ENCODE measurements around the gene ZNRF2. TPM values are rescaled to one million over a fixed set of nuclear protein-coding genes. Genes with fewer than 3 reads are reported as not detected.
"Not testable (repeated sequence)": the region's sequence is repeated elsewhere in the genome, so short reads cannot be mapped to it uniquely, and the experiment has no call there.

Gene ZNRF2
- total RNA-seq, 1 donor from 2014 or later, result 39.4 TPM

DNA sequence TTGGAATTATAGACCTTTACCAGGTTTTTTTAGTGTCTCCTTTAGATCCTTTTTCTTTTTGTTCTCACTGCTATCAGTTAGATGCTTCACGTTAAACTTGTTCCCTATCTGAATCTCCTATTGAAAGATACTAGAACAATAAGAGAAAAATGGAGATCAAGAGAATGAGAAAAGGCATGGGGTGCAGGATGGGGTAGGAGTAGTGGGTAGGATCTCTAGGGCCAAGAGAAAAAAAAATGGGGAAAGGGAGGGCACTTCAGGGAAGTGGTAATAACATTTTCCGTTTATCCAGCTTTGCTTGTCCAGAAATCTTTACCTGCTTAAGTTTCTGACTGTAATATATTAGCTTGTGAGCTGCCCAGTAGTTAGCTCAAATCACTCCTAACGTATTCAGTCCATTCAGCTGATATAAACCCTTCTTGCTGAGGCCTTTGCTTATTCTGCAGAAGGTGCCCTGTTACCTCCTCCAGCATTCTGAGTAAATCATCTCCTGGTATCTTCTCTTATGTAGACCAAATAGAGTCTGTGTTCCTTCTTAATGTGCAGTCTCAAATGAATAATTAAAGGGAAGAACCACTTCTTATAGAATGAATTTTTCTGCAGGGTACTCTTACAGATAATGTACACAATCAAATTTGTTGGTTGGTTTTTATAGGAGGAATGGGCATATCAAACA lies 69.7 kb downstream of the ZNRF2 start:
- no peak for DNase-seq (ENCODE audit: low read depth)

DNA sequence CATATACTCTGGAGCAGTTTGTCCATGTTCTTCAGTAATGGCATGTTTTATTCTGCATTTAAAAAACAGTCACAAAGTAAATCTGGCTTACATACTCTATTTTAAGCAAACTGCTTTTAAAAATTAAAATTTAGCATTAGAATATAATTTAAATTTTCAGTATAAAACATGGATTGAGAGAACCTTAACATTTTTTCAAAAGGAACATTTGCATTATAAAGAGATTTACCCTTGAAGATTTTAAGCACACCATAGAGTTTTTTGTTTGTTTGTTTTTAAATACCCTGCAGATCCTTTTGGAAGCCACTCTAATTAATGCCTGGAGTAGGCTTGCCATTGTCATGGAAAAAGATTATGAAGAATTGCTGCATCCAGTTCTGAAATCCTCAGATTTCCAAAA lies 70.4 kb downstream of the ZNRF2 start:
- no peak for DNase-seq (ENCODE audit: low read depth)

DNA sequence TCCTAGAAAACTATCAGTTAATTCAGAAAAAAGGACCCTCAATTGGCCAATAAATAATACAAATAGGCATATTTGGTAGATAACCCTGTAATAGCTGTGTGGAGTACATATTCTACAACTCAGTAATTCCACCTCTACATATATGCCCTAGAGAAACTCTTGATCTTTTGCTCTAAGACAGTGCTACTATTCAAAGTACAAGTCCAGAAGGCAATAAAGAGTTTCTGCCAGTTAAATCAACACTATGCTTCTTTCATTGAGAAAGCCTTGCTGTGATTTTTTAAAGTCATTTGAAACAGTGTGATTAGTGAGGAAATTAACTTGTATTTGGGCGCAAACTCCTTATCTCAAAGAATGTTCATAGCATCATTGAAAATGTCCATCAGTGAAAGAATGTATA lies 75.6 kb downstream of the ZNRF2 start:
- no peak for DNase-seq (ENCODE audit: low read depth)

DNA sequence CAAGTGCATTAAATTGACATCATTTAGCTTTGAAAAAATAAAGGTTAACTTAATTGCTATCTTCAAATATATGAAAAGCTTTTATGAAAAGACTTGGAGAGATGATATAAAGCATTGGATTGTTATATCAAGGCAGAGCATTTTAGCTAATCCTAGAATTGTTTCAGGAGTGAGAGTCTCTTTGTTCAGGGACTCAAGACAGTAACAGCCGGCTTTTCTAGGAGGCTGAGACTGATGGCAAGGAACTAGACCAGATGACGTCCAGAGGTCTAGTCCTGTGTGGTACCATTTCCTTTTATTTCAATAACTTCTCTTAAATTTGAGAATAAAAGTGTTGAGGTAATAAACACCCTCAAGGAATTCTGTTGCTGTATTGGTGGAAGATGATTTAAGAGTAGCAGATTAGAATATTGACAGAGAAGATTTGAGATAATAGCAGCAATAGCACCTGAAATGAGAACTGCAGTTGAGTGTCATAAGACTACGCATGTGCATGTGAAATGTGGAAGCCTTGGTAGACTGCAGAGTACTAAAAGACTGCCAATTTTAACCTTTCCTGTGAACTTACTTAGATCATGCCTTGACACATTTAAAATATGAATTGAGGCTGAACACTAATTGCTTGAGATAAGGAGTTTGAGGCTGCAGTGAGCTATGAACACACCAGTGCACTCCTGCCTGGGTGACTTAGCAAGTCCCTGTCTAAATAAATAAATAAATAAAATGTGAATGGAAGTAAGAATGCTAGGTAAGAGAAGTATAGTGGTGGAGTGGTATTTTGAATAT lies 79.6 kb downstream of the ZNRF2 start:
- no peak for DNase-seq (ENCODE audit: low read depth)

DNA sequence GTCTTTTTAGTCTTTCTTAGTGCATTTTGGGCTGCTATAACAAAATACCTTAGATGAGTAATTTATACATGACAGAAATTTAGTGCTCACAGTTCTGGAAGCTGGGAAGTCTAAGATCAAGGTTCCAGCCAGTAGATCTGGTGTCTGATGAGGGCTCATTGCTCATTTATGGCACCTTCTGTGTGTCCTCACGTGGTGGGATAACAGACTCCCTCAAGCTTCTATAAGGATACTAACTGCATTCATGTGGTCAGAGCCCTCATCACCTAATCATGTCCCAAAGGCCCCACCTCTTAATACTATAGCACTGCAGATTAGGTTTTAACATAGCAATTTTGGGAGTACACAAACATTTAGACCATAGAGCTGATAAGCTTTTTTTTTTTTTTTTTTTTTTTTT lies 80.4 kb downstream of the ZNRF2 start:
- DNase-seq (ENCODE audit: low read depth), result no peak

DNA sequence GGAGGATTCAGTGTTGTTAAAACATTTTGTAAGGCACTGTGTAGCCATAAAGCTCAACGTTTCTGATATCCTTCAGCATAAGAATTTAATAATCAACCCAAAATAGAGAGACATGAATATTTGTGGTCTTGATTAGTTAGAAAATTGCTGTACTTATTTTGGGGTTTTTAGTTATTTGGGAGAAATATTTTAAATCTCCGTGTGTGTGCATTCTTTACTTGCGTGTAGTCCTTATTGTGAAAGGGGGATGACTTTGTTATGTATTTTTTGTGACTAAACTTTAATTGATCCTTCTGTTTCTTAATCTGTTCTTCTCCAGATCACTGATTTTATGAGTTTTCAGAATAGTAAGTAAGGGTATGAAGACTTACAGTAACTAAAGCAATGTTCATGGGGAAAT lies 81.2 kb downstream of the ZNRF2 start:
- peak; percentile 36 for DNase-seq (ENCODE audit: low read depth)

DNA sequence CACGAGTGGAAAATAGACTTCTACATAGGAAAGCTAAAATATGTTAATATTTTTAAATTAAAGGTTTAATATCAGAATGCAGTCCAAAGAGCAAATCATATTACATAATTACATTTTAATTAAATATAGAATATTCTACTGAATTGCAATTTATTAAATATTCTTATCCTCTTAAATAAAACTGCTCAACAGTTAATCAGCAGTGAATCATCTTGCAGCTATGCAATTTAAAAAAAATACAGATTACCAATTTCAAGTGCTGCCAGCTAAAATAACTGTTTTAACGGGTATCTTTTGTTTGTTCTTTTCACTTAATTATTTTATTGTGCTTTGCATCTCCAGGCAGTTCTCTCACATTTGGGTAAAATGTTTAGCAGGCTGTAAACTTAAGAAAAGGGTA lies 82.2 kb downstream of the ZNRF2 start:
- DNase-seq (ENCODE audit: low read depth), result peak; percentile 45

DNA sequence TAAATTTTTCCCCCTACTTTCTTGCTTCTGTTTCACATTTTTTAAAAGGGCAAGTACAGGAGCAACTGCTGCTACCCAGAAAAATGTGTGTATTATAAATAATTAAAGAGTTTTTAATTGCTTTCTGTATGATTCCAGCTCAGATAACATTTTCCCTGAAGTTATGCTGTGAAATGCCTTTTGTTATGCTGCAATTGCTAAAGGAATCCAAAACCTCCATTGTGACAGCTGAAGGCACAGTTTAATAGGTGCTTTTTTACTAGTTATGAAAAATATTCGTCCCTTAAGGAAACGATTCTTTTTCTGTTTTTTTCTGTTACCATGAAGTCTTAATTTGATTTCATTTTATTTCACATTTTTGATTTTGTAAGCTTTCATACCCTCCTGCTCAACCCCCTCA lies 83.2 kb downstream of the ZNRF2 start:
- no peak for DNase-seq (ENCODE audit: low read depth)

DNA sequence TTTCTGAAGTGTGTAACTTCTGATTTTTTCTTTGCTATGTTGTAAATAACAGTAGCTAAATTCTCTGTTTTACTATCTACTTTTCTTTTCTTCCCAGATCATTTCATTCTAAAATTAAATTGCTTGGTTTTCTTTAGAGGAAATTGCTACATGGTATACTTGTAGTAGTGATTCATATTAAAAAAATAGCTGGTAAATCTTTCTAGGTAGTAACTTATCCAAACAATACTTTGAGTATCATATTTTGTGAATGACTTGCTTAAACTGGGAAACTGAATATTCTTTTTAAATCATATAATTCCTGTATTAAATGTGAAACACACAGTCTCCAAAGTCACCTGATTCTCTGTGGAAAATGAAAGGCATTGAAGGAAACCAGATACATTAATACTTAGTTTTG lies 85.5 kb downstream of the ZNRF2 start:
- no peak for DNase-seq (ENCODE audit: low read depth)

DNA sequence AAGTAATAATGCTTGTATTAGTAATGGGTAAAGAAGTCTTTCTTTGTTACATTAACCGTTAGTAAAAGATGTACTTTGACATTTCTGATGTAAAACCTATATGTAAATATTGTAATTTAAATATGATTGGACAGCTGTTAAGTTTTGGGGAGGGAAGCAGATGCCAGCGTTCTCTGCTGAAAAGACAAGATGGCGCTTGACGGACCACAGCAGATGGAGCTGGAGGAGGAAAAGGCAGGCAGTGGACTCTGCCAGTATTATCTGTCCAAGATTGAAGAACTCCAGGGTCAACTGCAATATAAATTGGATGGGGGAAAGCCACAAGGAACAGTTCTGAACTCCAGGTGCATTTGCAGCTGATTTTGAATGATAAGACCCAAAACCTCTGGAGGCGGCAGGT lies 86.9 kb downstream of the ZNRF2 start:
- no peak for DNase-seq (ENCODE audit: low read depth)

DNA sequence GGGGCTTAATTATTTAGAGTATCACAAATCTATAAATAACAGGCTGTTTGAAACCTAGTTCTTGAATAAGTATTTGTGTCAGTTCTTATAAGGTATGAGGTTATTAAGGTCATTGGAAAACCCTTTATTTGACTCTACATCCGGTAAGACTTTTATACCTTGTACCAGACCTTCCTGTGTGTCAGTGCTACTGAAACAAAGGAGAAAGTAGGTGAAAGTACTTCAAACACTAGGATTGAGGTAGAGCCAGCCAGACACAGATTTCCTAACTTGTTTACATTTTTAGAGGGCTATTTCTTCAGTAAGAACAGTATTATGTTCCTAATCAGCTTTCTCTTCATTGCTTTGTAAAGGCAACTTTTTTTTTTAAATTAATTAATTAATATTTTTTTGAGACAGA lies 93.9 kb downstream of the ZNRF2 start:
- no peak for DNase-seq (ENCODE audit: low read depth)

DNA sequence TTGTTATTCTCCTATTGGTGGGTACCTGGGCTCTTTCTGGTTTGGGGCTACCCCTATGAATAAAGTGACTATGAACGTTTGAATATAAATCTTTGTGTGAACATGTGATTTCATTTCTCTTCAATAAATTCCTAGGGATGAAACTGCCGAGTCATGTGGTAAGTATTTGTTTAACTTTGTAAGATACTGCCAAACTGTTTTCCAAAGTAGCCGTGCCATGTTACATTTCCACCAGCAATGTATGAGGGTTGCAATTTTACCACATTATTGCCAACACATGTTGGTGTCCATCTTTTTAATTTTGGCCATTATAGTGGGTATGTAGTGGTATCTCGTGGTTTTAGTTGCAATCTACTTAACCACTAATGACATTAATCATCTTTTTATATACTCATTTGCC lies 94.7 kb downstream of the ZNRF2 start:
- DNase-seq (ENCODE audit: low read depth), result no peak

DNA sequence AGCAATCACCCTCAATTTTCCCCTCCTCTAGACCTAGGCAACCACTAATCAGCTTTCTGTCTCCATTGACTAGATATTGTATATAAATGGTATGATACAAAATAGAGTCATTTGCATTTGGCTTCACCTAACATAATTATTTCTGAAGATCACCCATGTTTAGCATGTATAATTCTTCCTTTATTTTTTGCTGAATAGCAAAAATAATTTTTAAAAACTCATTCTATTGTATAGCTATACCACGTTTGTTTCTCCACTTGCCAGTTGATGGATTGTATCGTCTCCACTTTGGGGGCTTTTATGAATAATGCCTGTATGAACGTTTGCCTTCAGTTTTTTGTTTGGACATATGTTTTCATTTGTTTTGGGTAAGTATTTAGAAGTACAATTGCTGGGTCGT lies 95.3 kb downstream of the ZNRF2 start:
- DNase-seq (ENCODE audit: low read depth), result no peak

DNA sequence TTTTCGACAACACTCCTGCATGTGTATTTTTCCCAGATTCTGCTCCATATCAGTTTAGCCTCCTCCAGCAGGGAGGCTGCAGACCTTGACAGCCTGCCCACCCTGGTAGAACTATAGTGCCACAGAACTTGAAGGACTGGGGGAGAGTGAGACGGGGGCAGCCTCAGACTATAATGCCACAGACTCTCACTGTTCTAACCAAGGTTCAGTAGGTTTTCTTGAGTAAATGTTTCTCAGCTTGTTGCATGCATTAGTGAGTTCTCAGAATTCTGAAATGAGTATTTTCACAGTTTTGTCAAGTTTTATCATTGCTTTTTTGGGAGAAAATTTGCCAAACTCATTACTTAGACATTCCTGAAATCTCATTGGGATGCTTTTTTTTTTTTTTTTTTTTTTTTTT lies 95.9 kb downstream of the ZNRF2 start:
- DNase-seq (ENCODE audit: low read depth), result no peak

DNA sequence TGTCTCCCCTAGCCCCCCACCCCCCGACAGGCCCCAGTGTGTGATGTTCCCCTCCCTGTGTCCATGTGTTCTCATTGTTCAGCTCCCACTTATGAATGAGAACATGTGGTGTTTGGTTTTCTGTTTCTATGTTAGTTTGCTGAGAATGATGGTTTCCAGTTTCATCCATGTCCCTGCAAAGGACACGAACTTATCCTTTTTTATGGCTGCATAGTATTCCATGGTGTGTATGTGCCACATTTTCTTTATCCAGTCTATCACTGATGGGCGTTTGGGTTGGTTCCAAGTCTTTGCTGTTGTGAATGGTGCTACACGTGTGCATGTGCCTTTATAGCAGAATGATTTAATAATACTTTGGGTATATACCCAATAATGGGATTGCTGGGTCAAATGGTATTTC lies 96.4 kb downstream of the ZNRF2 start:
- not testable (repeated sequence) for DNase-seq (ENCODE audit: low read depth)

DNA sequence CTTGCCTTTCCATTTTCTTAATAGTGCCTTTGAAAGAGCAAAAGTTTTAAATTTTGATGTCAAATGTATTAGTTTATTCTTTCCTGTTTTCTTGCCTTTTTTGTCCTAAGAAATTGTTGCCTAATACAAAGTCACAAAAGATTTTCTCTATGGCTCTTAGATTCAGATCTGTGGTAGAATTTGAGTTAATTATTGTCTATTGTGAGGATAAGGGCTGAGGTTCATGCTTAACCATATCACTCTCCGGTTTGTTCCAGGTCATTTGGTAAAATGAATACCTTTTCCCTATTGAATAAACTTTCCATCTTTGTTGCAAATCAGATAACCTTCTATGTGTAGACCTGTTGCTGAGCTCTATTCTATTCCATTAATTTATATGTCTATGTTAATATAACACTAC lies 98.2 kb downstream of the ZNRF2 start:
- peak; percentile 82 for DNase-seq (ENCODE audit: low read depth)

DNA sequence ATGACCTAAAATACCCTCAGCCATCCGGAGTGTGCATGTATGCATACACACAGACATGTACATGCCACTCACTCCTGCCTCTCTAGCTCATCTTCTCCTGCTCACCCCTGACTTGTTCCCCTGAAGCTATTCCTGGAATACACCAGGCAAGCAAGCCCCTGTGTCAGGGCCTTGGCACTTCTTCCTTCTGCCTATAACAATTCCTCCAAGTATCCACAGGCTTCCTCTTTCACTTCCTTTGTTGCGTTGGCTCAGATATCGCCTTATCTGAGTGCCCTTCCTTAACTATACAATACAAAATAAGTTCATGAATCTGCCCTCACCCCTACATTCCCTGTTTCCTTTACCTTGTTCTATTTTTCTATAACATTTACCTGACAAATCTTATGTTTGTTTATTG lies 105.4 kb downstream of the ZNRF2 start:
- no peak for DNase-seq (ENCODE audit: low read depth)

DNA sequence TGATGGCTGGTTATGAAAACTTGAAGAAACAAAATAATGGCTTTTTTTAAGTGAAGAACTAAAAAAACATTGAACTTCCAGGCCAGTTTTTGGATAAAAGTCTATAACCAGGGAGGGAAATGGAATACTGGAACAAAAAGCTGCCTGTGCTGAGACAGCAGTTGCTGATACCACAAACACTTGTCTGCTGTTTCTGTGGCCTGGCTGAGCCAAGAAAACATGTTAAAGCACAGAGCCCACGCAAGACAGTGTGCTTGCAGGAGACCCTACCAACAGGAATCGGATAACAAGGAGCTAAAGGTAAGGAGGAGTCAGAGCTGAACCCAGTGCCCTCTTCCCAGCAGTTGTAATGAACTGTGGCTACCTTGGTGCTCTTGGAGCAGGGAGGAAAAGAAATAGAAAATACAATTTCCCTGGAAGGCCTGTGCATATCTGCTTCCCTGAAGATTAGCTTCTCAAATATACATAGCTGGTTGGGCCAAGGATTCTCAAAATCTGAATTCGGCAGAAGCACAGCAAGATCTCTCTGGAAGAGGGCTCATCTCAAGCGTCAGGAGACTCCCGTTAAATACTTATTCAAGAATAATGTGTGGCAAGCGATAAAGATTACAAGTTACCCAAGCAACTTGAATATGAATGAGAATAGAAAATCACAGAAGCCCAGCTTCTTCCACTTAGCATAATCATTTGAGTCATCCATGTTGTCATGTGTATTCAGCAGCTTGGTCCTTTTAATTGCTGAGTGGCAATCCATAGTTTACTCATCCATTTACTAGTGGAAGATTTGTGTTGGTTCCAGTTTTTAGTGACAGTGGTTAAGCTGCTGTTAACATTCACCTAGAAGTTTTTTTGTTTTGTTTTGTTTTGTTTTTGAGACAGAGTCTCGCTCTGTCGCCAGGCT lies 106.6 kb downstream of the ZNRF2 start:
- no peak for DNase-seq (ENCODE audit: low read depth)

DNA sequence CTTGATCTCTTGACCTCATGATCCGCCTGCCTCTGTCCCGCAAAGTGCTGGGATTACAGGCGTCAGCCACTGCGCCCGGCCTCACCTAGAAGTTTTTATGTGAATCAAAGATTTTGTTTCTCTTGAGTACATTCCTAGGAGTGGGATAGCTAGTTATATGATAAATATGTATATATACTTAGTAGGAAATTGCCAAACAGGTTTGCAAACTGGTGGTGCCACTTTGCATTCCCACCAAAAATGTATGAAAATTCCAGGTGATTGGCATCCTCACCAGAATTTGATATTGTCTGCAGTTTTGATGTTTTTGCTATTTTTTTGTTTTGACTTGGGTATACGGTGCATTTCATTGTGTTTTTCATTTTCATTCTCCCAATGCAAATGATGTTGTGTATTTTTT lies 107.4 kb downstream of the ZNRF2 start:
- DNase-seq (ENCODE audit: low read depth), result no peak

DNA sequence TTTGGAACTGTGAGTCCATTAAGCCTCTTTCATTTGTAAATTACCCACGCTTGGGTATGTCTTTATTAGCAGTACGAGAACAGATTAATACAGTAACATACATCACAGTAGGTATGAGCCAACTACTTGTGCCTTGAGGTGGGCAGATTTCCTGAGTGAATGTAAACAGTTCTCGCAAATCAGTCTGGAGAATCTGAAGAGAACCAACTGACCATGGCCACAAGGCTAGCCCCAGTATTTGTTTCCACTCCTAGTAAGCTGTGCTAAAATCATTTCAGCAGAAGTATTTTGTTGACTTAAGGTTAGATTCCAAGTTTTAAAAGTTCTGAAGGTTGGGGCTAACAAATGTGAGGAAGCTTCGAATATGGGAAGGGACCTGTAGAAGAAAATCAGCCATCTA lies 111.3 kb downstream of the ZNRF2 start:
- DNase-seq (ENCODE audit: low read depth), result no peak

DNA sequence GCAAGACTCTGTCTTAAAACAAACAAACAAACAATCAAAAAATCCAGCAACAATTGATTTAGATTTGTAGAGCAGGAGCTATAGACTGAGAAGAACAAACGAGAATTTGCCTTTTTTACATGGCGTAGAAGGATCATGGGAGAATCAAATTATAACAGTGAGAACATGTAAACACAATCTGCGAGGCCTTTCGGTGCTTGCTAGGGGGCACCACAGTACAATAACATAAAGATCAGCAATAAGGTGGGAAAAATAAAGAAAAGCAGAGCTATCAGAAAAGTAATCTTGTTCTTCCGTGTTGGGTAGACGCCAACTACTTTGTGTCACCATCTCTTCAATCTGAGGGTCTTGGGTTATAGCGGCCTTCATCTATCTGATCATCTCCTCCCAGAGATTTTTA lies 112.0 kb downstream of the ZNRF2 start:
- no peak for DNase-seq (ENCODE audit: low read depth)

DNA sequence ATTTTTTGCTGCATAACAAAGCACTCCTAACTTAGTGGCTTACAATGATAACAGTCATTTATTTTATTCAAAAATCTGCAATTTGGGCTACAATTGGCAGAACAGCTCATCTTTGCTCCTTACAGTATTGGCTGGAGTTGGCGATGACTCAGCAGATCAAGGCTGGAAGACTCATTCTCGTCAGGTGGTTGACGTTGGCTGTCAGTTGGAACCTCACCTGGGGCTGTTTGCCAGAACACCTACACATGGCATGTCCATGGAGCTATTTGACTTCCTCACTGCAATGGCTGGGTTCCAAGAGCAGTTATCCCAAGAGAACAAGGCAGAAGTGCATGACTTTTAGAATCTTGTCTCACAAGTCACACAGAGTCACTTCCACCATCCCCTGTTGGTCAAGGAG lies 119.1 kb downstream of the ZNRF2 start:
- DNase-seq (ENCODE audit: low read depth), result peak; percentile 17

DNA sequence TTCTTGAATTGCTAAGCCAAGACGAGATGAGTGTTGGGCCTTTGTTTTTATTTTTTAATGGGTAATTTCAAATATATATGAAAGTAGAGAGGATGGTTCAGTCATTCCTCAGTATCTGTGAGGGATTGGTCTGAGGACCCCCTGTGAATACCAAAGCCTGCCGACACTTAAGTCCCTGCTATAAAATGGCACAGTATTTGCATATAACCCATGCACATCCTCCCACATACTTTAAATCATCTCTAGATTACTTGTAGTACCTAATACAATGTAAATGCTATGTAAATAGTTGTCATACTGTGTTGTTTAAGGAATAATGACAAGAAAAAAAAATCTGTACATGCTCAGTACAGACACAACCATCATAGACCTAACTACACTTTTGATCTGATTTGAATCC lies 120.8 kb downstream of the ZNRF2 start:
- DNase-seq (ENCODE audit: low read depth), result no peak

All from renal cortical epithelial cell (primary cell).